HG03039 (cell line): ENCODE measurements around the gene ADRB2.
A peak's percentile ranks its signal among the peaks of the same experiment; 100 is the strongest.

ENCODE experiments used
- ATAC-seq: cut with Tn5 transposase; IDR thresholded peaks from one replicate; pipeline ENCODE4 v1.9.1; 2021; ENCODE audit warnings: mild to moderate bottlenecking, moderate library complexity; ENCODE audit not compliant: unreplicated experiment

Gene ADRB2

GRCh38 chr5:148830211-148830610 lies 3.8 kb downstream of the ADRB2 start:
- ATAC-seq = no peak

- ATAC-seq = peak; percentile 86
Observed at GRCh38 chr5:148831590-148832565, 5.5 kb downstream of the ADRB2 start.

- no peak for ATAC-seq
Observed at GRCh38 chr5:148833122-148833521, 6.7 kb downstream of the ADRB2 start.

GRCh38 chr5:148833925-148834324 lies 7.5 kb downstream of the ADRB2 start:
- ATAC-seq = no peak

GRCh38 chr5:148834689-148835088 lies 8.3 kb downstream of the ADRB2 start:
- peak; percentile 49 for ATAC-seq

- ATAC-seq = no peak
Observed at GRCh38 chr5:148836272-148837250, 10.2 kb downstream of the ADRB2 start.

GRCh38 chr5:148837383-148837782 lies 11.0 kb downstream of the ADRB2 start:
- ATAC-seq = no peak

GRCh38 chr5:148838357-148838756 lies 11.9 kb downstream of the ADRB2 start:
- no peak for ATAC-seq

- no peak for ATAC-seq
Observed at GRCh38 chr5:148839960-148840359, 13.5 kb downstream of the ADRB2 start.

- no peak for ATAC-seq
Observed at GRCh38 chr5:148840531-148840930, 14.1 kb downstream of the ADRB2 start.

GRCh38 chr5:148841519-148841918 lies 15.1 kb downstream of the ADRB2 start:
- ATAC-seq = no peak

- no peak for ATAC-seq
Observed at GRCh38 chr5:148842161-148842560, 15.8 kb downstream of the ADRB2 start.

GRCh38 chr5:148843510-148844318 lies 17.3 kb downstream of the ADRB2 start:
- ATAC-seq = no peak

- no peak for ATAC-seq
Observed at GRCh38 chr5:148844433-148845280, 18.2 kb downstream of the ADRB2 start.

- ATAC-seq = no peak
Observed at GRCh38 chr5:148846930-148847329, 20.5 kb downstream of the ADRB2 start.

GRCh38 chr5:148847456-148847855 lies 21.0 kb downstream of the ADRB2 start:
- no peak for ATAC-seq

- ATAC-seq = no peak
Observed at GRCh38 chr5:148848393-148849031, 22.1 kb downstream of the ADRB2 start.

GRCh38 chr5:148849461-148849860 lies 23.1 kb downstream of the ADRB2 start:
- no peak for ATAC-seq

GRCh38 chr5:148850836-148851235 lies 24.4 kb downstream of the ADRB2 start:
- no peak for ATAC-seq
